Measurements from ENCODE around the gene SPATA13. TPM values are rescaled to one million over a fixed set of nuclear protein-coding genes. Genes with fewer than 3 reads are reported as not detected.

Gene SPATA13
- total RNA-seq, 1 experiment from 2014 or later: 10.5 TPM

- intact Hi-C loops (cut with micrococcal nuclease; ENCODE audit: unreplicated experiment): no loop called here
- CTCF ChIA-PET: no interaction called here
- H3K4me3 Mint-ChIP-seq (ENCODE audit: unreplicated experiment): no peak overlapping the region
These were observed 127.3 kb downstream of the SPATA13 start for GRCh38 chr13:24287748-24288287.

GRCh38 chr13:24288870-24289269 is 128.3 kb downstream of the SPATA13 start:
- intact Hi-C loops (cut with micrococcal nuclease; ENCODE audit: unreplicated experiment): no loop called here
- H3K36me3 ChIP-seq (ENCODE audit: control insufficient read depth, insufficient read depth, low read length): no peaks in the 10 kb centered on the region; the same call in 1 of the 2 replicates
- H3K4me3 ChIP-seq (ENCODE audit: low read depth, low read length): no peak overlapping the region
- Mint-ChIP-seq H3K4me3 (ENCODE audit: unreplicated experiment) (no peak overlapping the region), H3K27me3 (ENCODE audit: insufficient read depth, unreplicated experiment) (no peaks in the 10 kb centered on the region), H3K36me3 (ENCODE audit: insufficient read depth, unreplicated experiment) (peaks cover 4% of the 10 kb centered on the region), H3K9me3 (ENCODE audit: unreplicated experiment) (no peaks in the 10 kb centered on the region), H3K27ac (ENCODE audit: unreplicated experiment) (no peak overlapping the region), H3K4me1 (ENCODE audit: low read depth, unreplicated experiment) (no peaks in the 10 kb centered on the region)
- no peaks in the 10 kb centered on the region for H3K27me3 ChIP-seq (replicated peaks; ENCODE audit: control insufficient read depth, insufficient read depth, low read length)
- DNase-seq: no peak
- H3K9me3 ChIP-seq: no peaks in the 10 kb centered on the region
- ChIA-PET POLR2A (no interaction called here), CTCF (no interaction called here)
- no TSS peak for BruUV-seq (replicated peaks)
- no peaks in the 10 kb centered on the region for H3K4me1 ChIP-seq
- TF ChIP-seq CTCF (IDR thresholded peaks at IDR 0.05; ENCODE audit: insufficient read depth in 1 of 2, low read depth in 1 of 2, low read length in 1 of 2, severe bottlenecking in 1 of 2, unreplicated experiment in 1 of 2): no peak

More at GRCh38 chr13:24287748-24288287, 127.3 kb downstream of the SPATA13 start:
- no peak for TF ChIP-seq CTCF (IDR thresholded peaks at IDR 0.05; ENCODE audit: insufficient read depth in 1 of 2, low read depth in 1 of 2, low read length in 1 of 2, severe bottlenecking in 1 of 2, unreplicated experiment in 1 of 2)
- H3K27ac Mint-ChIP-seq (ENCODE audit: unreplicated experiment): no peak overlapping the region
- no peaks in the 10 kb centered on the region; the same call in 1 of the 2 replicates for H3K36me3 ChIP-seq (ENCODE audit: control insufficient read depth, insufficient read depth, low read length)
- peaks cover 4% of the 10 kb centered on the region for H3K36me3 Mint-ChIP-seq (ENCODE audit: insufficient read depth, unreplicated experiment)
- no peaks in the 10 kb centered on the region for H3K4me1 Mint-ChIP-seq (ENCODE audit: low read depth, unreplicated experiment)
- H3K4me1 ChIP-seq: no peaks in the 10 kb centered on the region
- no TSS peak for BruUV-seq (replicated peaks)
- DNase-seq: no peak
- no peaks in the 10 kb centered on the region for H3K9me3 ChIP-seq
- H3K27me3 ChIP-seq (replicated peaks; ENCODE audit: control insufficient read depth, insufficient read depth, low read length): no peaks in the 10 kb centered on the region
- no peaks in the 10 kb centered on the region for H3K9me3 Mint-ChIP-seq (ENCODE audit: unreplicated experiment)
- no peaks in the 10 kb centered on the region for H3K27me3 Mint-ChIP-seq (ENCODE audit: insufficient read depth, unreplicated experiment)
- POLR2A ChIA-PET: no interaction called here
- H3K4me3 ChIP-seq (ENCODE audit: low read depth, low read length): no peak overlapping the region

- BruUV-seq (replicated peaks): no TSS peak
- no peak for TF ChIP-seq CTCF (IDR thresholded peaks at IDR 0.05; ENCODE audit: insufficient read depth in 1 of 2, low read depth in 1 of 2, low read length in 1 of 2, severe bottlenecking in 1 of 2, unreplicated experiment in 1 of 2)
- intact Hi-C loops (cut with micrococcal nuclease; ENCODE audit: unreplicated experiment): no loop called here
- H3K4me1 Mint-ChIP-seq (ENCODE audit: low read depth, unreplicated experiment): no peaks in the 10 kb centered on the region
- Histone ChIP-seq H3K27me3 (replicated peaks; ENCODE audit: control insufficient read depth, insufficient read depth, low read length) (no peaks in the 10 kb centered on the region), H3K4me1 (no peaks in the 10 kb centered on the region), H3K9me3 (no peaks in the 10 kb centered on the region), H3K36me3 (ENCODE audit: control insufficient read depth, insufficient read depth, low read length) (no peaks in the 10 kb centered on the region; the same call in 1 of the 2 replicates), H3K4me3 (ENCODE audit: low read depth, low read length) (no peak overlapping the region)
- DNase-seq: no peak
- CTCF ChIA-PET: no interaction called here
- POLR2A ChIA-PET: no interaction called here
- no peak overlapping the region for H3K27ac Mint-ChIP-seq (ENCODE audit: unreplicated experiment)
- H3K4me3 Mint-ChIP-seq (ENCODE audit: unreplicated experiment): no peak overlapping the region
- no peaks in the 10 kb centered on the region for H3K9me3 Mint-ChIP-seq (ENCODE audit: unreplicated experiment)
- H3K27me3 Mint-ChIP-seq (ENCODE audit: insufficient read depth, unreplicated experiment): no peaks in the 10 kb centered on the region
- H3K36me3 Mint-ChIP-seq (ENCODE audit: insufficient read depth, unreplicated experiment): peaks cover 4% of the 10 kb centered on the region
These were observed 129.9 kb downstream of the SPATA13 start for GRCh38 chr13:24290280-24290932.

Data from Caco-2 (cell line).